Inferior parietal cortex (tissue), 1 donor: ENCODE results near the gene KARS1.
"Not testable (repeated sequence)": the region's sequence is repeated elsewhere in the genome, so short reads cannot be mapped to it uniquely, and the experiment has no call there.

Source experiments
- DNase-seq: peaks from one replicate; pipeline ENCODE4 v3.0.0-alpha.2; 2016; ENCODE audit errors: extremely low spot score

Gene KARS1

GRCh38 chr16:75624921-75625334 lies 22.5 kb downstream of the KARS1 start:
- DNase-seq = no peak

DNA sequence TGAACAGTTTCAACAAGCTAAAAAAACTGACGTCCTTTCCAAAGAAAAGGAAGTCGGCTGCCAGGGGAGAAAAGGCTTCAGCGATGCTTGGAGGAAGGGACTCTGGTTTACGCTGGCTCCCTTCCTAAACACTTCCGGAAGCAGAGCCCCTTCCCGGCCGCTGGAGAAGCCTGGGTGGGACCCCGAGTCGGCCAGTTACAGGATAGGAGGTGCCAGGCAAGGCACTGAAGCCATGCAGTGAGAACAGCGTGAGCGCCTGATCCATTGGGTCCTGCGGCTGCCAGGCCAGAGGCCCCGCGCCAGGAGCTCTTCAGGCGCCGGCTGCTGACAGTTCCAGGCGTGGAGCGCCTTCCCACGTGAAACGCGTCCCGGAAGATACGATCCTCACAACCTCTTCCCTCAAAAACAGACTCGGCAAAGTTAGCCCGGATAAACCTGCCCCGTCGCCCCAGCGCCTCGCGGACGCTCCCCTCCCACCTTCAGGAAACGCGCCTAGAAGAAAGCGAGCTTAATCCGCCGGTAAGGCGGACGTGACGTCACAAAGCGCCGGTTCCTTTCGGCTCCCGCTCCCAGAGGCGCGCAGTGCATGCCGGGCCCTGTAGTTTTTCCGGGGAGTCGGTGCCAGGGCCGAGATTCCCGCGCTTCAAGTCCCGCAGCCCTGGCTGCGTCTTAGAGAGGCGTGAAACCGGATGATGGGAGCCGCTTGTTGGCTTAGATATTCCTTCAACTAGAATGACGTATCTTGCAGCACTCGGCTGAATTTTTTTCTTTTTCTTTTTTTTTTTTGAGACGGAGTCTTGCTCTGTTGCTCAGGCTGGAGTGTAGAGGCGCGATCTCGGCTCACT lies 24.5 kb downstream of the KARS1 start, which contains the start of gene ADAT1:
Gene ADAT1 (minus strand): TSS at position 521 of the 845 bp plus-strand sequence. CDS start 2,482 bp downstream, outside the sequence.
- DNase-seq = peak; percentile 98

- peak; percentile 65 for DNase-seq
Observed at GRCh38 chr16:75621170-75621477, 26.3 kb downstream of the KARS1 start.

DNA sequence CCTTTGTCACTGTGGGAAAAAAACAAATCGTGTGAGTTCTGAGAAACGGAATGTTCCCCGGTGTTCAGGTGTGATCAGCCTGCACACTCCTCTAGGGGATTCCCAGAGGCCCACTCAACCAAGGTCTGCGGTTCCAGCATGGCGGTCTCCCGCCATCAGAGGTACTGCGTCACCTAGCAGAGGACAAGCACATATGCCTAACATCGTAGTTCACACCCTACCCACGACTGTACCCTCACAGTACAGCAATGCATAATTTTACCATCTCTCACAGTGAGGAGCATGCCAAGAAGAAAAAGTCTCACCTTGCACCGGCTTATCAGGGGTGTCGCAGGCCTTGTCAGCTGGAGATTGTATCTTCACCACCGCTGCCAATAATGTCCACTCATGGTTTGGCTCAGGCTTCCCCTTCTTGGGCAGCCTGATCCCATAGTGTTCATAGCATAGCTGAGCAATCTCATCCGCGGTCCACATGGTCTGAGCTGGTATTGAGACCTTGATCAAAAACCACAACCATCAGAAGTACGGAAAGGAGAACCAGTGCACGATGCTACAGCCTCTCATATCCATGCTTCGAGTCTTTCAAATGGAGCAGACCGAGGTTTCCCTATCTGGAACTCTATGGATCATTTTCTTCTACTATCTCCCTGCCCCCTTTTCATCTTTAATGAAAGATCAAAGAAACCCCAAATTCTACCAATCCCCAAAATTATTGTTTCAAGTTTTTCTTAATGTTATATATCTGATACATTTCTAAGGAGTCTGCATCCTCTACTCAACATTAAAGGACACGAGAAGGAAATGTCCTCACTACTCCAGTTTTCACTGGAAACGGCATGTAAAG lies 26.9 kb downstream of the KARS1 start:
- DNase-seq = no peak

DNA sequence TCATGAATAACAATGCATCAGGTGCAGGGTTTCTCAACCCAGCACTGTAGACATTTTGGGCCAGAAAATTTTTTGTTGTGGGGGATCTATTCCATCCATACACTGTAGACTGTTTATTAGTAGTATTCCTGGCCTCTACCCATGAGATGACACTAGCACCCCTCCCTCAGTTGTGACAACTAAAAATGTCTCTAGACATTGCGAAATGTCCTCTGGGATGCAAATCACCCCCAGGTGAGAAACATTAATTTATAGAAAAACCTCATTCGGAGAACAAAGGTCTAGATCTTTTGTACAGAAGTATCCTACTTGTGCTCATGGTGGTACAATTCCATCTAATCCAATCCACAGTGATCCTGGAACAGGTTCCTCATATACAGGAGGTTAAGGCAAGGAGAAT lies 28.7 kb downstream of the KARS1 start:
- no peak for DNase-seq

DNA sequence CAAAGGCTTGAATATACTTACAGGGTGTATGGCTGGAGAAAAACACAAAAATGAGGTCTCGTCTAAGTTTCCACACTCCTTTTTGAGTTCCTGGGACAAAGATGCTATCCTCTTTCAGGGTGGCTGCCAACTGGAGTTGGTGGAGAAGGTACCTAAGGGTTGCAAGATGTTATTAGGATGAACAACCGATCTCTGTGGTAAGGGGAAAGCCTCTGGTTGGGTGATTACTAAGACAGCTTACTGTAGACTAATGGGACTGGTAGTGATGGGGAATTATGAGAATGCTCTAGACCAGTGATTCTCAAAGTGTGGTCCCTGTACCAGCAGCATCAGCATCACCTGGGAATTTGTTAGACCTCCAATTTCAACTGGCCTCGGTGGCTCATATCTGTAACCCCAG lies 30.3 kb downstream of the KARS1 start:
- DNase-seq = no peak

DNA sequence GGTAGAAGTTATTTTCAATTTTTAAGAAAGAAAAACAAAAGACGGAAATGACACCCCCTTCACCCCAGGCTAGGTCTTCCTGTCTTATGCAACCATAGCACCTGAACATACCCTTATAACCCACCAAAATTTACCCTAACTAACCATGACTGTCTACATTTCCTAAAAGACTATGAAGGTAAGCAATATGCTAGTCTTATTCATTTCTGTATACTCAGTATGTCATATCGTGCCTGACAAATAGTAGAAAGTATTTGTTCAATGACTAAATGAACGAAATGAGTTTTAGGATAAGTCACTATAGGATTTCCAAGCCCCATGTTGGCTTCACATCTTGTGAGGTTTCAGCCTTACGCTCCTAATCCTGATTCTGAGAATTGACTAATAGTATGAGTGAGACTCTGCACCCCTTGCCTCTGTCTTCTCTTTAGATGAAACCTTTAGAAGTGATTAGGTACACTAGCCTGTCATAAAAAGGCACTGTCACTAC lies 30.9 kb downstream of the KARS1 start:
- no peak for DNase-seq

GRCh38 chr16:75615619-75616018 lies 31.8 kb downstream of the KARS1 start:
- no peak for DNase-seq

DNA sequence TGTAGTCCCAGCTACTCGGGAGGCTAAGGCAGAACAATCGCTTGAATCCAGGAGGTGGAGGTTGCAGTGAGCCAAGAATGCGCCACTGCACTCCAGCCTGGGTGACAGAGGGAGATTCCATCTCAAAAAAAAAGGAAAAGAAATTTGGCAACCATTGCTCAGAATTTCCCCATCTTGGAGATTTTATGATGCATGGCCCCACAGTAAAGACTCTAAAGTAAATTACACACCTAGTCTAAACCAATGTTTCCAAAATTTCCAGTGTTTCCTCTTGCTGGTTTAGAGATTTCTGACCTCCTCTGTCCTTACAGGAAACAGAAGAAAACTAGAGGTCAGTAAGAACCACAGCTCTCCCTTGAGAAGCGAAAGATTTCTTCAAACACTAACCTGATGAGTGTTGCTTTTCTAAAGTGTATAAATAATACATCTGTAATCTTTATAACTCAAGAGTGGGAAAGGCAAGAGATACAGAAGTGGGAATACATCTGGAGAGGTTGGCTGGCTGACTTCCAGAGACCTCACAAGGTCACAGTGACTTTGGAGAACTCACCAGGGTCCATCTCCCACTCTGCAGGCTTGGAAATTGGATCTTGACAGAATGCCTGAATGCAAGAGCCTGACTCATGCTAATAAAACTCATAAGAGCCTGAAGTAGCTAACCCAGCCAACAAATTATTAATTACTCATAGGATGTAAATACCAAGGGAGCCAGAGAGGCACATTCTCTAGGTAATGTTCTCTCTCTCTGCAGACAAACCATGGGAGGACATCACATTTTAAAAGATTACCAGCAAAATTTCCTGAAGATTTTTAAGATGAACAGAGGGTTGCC lies 33.2 kb downstream of the KARS1 start:
- DNase-seq = no peak

- no peak for DNase-seq
Observed at GRCh38 chr16:75606507-75606906, 41.0 kb downstream of the KARS1 start.

GRCh38 chr16:75603241-75603640 lies 44.2 kb downstream of the KARS1 start:
- DNase-seq = no peak

- DNase-seq = no peak
Observed at GRCh38 chr16:75599452-75600277, 47.8 kb downstream of the KARS1 start.

- no peak for DNase-seq
Observed at GRCh38 chr16:75593825-75594820, 53.3 kb downstream of the KARS1 start.

GRCh38 chr16:75593308-75593707 lies 54.2 kb downstream of the KARS1 start:
- DNase-seq = no peak

GRCh38 chr16:75591927-75592326 lies 55.5 kb downstream of the KARS1 start:
- not testable (repeated sequence) for DNase-seq

DNA sequence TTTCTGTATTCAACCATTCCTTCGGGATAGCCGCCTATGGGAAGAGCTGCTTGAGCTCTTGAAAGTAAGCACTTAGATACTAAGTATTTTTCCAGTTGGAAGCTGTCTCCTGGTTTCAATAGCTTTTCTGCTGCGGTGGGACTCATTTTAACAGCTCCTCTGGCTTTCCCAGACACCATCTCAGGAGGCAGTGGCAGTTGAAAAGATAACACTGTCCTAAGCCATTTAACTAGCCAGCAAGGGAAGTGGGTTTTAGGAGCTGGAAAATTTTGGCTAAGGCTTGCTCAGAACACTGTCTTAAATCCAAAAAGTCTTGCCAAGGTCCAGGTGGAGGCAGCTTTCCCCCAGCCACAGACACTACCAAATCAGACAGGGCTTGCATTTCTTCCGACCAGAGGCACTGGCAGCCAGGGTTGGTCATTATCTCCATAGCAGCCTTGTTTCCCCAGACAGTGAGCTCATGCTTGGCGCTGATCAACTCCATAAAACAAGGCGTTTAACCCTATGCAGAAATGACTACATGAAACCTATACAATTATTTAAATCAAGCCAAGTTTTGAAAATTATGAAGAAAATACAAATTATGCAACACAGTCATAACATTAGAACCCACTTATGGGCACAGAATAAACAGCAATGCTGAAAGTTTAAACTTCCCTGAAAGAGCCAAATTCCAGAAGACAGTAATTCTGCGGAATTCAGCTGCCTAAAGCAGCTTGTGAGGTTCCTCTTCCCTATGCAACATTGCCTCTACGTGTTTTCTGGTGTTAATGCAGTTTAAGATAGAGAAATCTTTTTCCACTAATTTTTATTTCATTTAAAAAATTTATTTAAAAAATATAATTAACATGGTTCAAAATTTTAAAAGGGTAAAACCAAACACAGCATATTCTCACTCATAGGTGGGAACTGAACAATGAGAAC lies 56.3 kb downstream of the KARS1 start:
- DNase-seq = no peak

GRCh38 chr16:75589306-75589705 lies 58.2 kb downstream of the KARS1 start:
- DNase-seq = no peak

GRCh38 chr16:75588716-75589115 lies 58.7 kb downstream of the KARS1 start:
- no peak for DNase-seq

GRCh38 chr16:75584108-75584507 lies 63.4 kb downstream of the KARS1 start:
- no peak for DNase-seq
